ENCODE measurements around the gene DMAC1. TPM values are rescaled to one million over a fixed set of nuclear protein-coding genes. Genes with fewer than 3 reads are reported as not detected.

The DMAC1 gene
- total RNA-seq, 1 experiment from 2014 or later = 43.3 TPM

GRCh38 chr9:7790819-7791182 lies 8.8 kb downstream of the DMAC1 start:
- no peak for DNase-seq
- Histone ChIP-seq H2AFZ (no peak overlapping the region), H3K4me2 (no peak overlapping the region), H3K27ac (no peak overlapping the region), H3F3A (ENCODE audit: insufficient read depth, low read depth) (no peaks in the 10 kb centered on the region), H3K4me3 (no peak overlapping the region), H4K20me1 (ENCODE audit: insufficient read depth) (no peaks in the 10 kb centered on the region), H3K79me2 (ENCODE audit: low read depth) (no peaks in the 10 kb centered on the region), H3K9me2 (ENCODE audit: insufficient read depth) (no peaks in the 10 kb centered on the region), H3K36me3 (ENCODE audit: low read depth) (no peaks in the 10 kb centered on the region), H3K27me3 (ENCODE audit: insufficient read depth, low read depth) (no peaks in the 10 kb centered on the region), H3K4me1 (replicated peaks; ENCODE audit: insufficient read depth) (no peaks in the 10 kb centered on the region), H3K9me3 (ENCODE audit: insufficient read depth, low read depth) (no peaks in the 10 kb centered on the region)
- CTCF ChIA-PET = no interaction called here
- POLR2A ChIA-PET (ENCODE audit: unreplicated experiment) = no interaction called here
- TF ChIP-seq EZH2 (IDR thresholded peaks at IDR 0.05; ENCODE audit: low read depth) = no peak
- no peak for TF ChIP-seq CTCF (conservative IDR thresholded peaks at IDR 0.05)
- intact Hi-C loops (cut with micrococcal nuclease; ENCODE audit: unreplicated experiment) = no loop called here
- BruUV-seq (replicated peaks) = no TSS peak

GRCh38 chr9:7790022-7790818 lies 9.4 kb downstream of the DMAC1 start:
- DNase-seq = no peak
- H3K4me2 ChIP-seq = no peak overlapping the region
- no peak overlapping the region for H3K27ac ChIP-seq
- H3K4me1 ChIP-seq (replicated peaks; ENCODE audit: insufficient read depth) = no peaks in the 10 kb centered on the region
- CTCF ChIA-PET = no interaction called here
- H3K4me3 ChIP-seq = no peak overlapping the region
- H3K9me2 ChIP-seq (ENCODE audit: insufficient read depth) = no peaks in the 10 kb centered on the region
- BruUV-seq (replicated peaks) = no TSS peak
- POLR2A ChIA-PET (ENCODE audit: unreplicated experiment) = no interaction called here
- H3K79me2 ChIP-seq (ENCODE audit: low read depth) = no peaks in the 10 kb centered on the region
- no peaks in the 10 kb centered on the region for H4K20me1 ChIP-seq (ENCODE audit: insufficient read depth)
- TF ChIP-seq CTCF (conservative IDR thresholded peaks at IDR 0.05) (no peak), EZH2 (IDR thresholded peaks at IDR 0.05; ENCODE audit: low read depth) (no peak)
- intact Hi-C loops (cut with micrococcal nuclease; ENCODE audit: unreplicated experiment) = no loop called here
- no peaks in the 10 kb centered on the region for H3K9me3 ChIP-seq (ENCODE audit: insufficient read depth, low read depth)
- H3K27me3 ChIP-seq (ENCODE audit: insufficient read depth, low read depth) = no peaks in the 10 kb centered on the region
- H3F3A ChIP-seq (ENCODE audit: insufficient read depth, low read depth) = no peaks in the 10 kb centered on the region
- H3K36me3 ChIP-seq (ENCODE audit: low read depth) = no peaks in the 10 kb centered on the region
- H2AFZ ChIP-seq = no peak overlapping the region

- Histone ChIP-seq H3K9me3 (ENCODE audit: insufficient read depth, low read depth) (no peaks in the 10 kb centered on the region), H3K4me1 (replicated peaks; ENCODE audit: insufficient read depth) (no peaks in the 10 kb centered on the region), H3K36me3 (ENCODE audit: low read depth) (no peaks in the 10 kb centered on the region), H3K27ac (no peak overlapping the region), H3K27me3 (ENCODE audit: insufficient read depth, low read depth) (no peaks in the 10 kb centered on the region), H3K4me2 (no peak overlapping the region), H3F3A (ENCODE audit: insufficient read depth, low read depth) (no peaks in the 10 kb centered on the region), H3K4me3 (no peak overlapping the region), H3K79me2 (ENCODE audit: low read depth) (no peaks in the 10 kb centered on the region), H2AFZ (no peak overlapping the region), H4K20me1 (ENCODE audit: insufficient read depth) (no peaks in the 10 kb centered on the region), H3K9me2 (ENCODE audit: insufficient read depth) (no peaks in the 10 kb centered on the region)
- no TSS peak for BruUV-seq (replicated peaks)
- no peak for DNase-seq
- ChIA-PET CTCF (no interaction called here), POLR2A (ENCODE audit: unreplicated experiment) (no interaction called here)
- TF ChIP-seq CTCF (conservative IDR thresholded peaks at IDR 0.05) (no peak), EZH2 (IDR thresholded peaks at IDR 0.05; ENCODE audit: low read depth) (no peak)
- intact Hi-C loops (cut with micrococcal nuclease; ENCODE audit: unreplicated experiment) = no loop called here
Measured at GRCh38 chr9:7788772-7789171, 10.8 kb downstream of the DMAC1 start.
